Ovary (tissue), 3 donors: ENCODE measurements around the gene HEMGN.

Experiments used
- CTCF ChIP-seq, 3 donors: fragments of 450-650 bp in 2 of 3; fragments of 200-600 bp in 1 of 3; IDR thresholded peaks; one replicate each; pipeline versions ENCODE4 v1.5.1 to v1.8.0; 2016 to 2022; ENCODE audit warnings: antibody characterized with exemption in 3 of 3, mild to moderate bottlenecking in 1 of 3
- POLR2A ChIP-seq: fragments of 450-650 bp; IDR thresholded peaks from one replicate; pipeline ENCODE4 v1.6.1; 2017; ENCODE audit warnings: antibody characterized with exemption, mild to moderate bottlenecking, moderate library complexity
- donor health status: DM: no; HTN: no; CAD: no.

DNA sequence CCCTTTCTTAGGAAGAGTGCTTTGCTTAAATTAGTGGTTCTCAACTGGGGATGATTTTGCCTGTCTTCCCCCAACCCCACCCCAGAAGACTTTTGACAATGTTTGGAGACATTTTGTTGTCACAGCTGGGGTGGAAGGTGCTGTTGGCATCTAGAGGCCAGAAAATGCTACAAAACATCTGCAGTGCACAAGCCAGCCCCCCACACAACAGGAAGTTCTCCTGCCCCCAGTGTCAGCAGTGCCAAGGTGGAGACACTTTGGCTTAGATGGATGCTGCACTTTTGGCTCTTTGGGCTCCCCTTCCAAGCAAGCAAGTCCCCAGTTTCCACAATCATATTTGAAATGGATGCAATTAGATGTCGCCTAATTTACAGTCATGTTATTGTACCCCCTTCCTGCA is 2.7 kb downstream of the HEMGN start:
- TF ChIP-seq CTCF (IDR thresholded peaks at IDR 0.05) (no peak), POLR2A (no peak)
